OCI-LY1 (cell line): Measurements from ENCODE around the gene TRAPPC4.

ENCODE experiments used
- H2AFZ ChIP-seq: fragments of 200-600 bp; sonication (generic), shearing (Covaris generic); 2 replicates; pipeline ENCODE4 v1.6.0; 2014; ENCODE audit warnings: antibody characterized with exemption, mild to moderate bottlenecking, low read length
- H3F3A ChIP-seq: fragments of 200-600 bp; sonication (generic), shearing (Covaris generic); 2 replicates; pipeline ENCODE4 v1.6.0; 2014; ENCODE audit warnings: mild to moderate bottlenecking, antibody characterized with exemption, low read length, moderate library complexity; ENCODE audit not compliant: insufficient read depth
- H3K27ac ChIP-seq: fragments of 200-600 bp; sonication (generic); 2 replicates; pipeline ENCODE4 v1.5.1; 2014; ENCODE audit warnings: low read length, mixed run types, mild to moderate bottlenecking, low read depth; ENCODE audit not compliant: poor library complexity, severe bottlenecking
- H3K27me3 ChIP-seq: fragments of 200-600 bp; sonication (generic); 2 replicates; pipeline ENCODE4 v1.6.0; 2014; ENCODE audit warnings: antibody characterized with exemption, mild to moderate bottlenecking, low read length, moderate library complexity; ENCODE audit not compliant: insufficient read depth
- H3K36me3 ChIP-seq: fragments of 200-600 bp; sonication (generic); 2 replicates; pipeline ENCODE4 v1.6.1; 2014; ENCODE audit warnings: mild to moderate bottlenecking, antibody characterized with exemption, low read length, moderate library complexity, mixed read lengths; ENCODE audit not compliant: insufficient read depth
- H3K4me1 ChIP-seq: fragments of 200-600 bp; sonication (generic); 2 replicates; pipeline ENCODE4 v1.5.1; 2014; ENCODE audit warnings: mild to moderate bottlenecking, low read length, moderate library complexity; ENCODE audit not compliant: insufficient read depth, severe bottlenecking
- H3K4me2 ChIP-seq: fragments of 200-600 bp; sonication (generic), shearing (Covaris generic); 2 replicates; pipeline ENCODE4 v1.6.1; 2014; ENCODE audit warnings: low read length
- H3K4me3 ChIP-seq: fragments of 200-600 bp; sonication (generic); 2 replicates; pipeline ENCODE4 v1.5.1; 2014; ENCODE audit warnings: low read length, low read depth, mild to moderate bottlenecking, mixed read lengths; ENCODE audit not compliant: poor library complexity, severe bottlenecking
- H3K79me2 ChIP-seq: fragments of 200-600 bp; shearing (Covaris generic); 2 replicates; pipeline ENCODE4 v1.6.1; 2016; ENCODE audit warnings: mixed run types, low read length, mixed read lengths; ENCODE audit not compliant: insufficient read depth
- H3K9ac ChIP-seq: fragments of 200-600 bp; sonication (generic), shearing (Covaris generic); 2 replicates; pipeline ENCODE4 v1.6.1; 2014; ENCODE audit warnings: mild to moderate bottlenecking, low read length, mixed read lengths
- H3K9me2 ChIP-seq: fragments of 200-600 bp; sonication (generic), shearing (Covaris generic); 2 replicates; pipeline ENCODE4 v1.6.1; 2014; ENCODE audit warnings: low read depth, mild to moderate bottlenecking, low read length, mixed read lengths
- H3K9me3 ChIP-seq: fragments of 200-600 bp; shearing (Covaris generic); 2 replicates; pipeline ENCODE4 v1.6.1; 2014; ENCODE audit warnings: low read length, mixed read lengths
- H4K20me1 ChIP-seq: fragments of 200-600 bp; sonication (generic), shearing (Covaris generic); 2 replicates; pipeline ENCODE4 v1.6.0; 2016; ENCODE audit warnings: mild to moderate bottlenecking, low read length; ENCODE audit not compliant: insufficient read depth
- CTCF ChIP-seq: fragments of 200-600 bp; sonication (generic), shearing (Covaris generic); IDR thresholded peaks from 2 replicates; pipeline ENCODE4 v1.5.1; 2017; ENCODE audit warnings: mild to moderate bottlenecking, antibody characterized with exemption, low read length, moderate library complexity, mixed read lengths
- EZH2 ChIP-seq: fragments of 200-600 bp; sonication (generic), shearing (Covaris generic); IDR thresholded peaks from 2 replicates; pipeline ENCODE4 v1.8.0; 2017; ENCODE audit warnings: borderline replicate concordance, mixed run types, mild to moderate bottlenecking, antibody characterized with exemption, low read length, moderate library complexity, mixed read lengths

The TRAPPC4 gene

GRCh38 chr11:118973985-118974384 is 44.6 kb upstream of the TRAPPC4 start:
- Histone ChIP-seq H3F3A (no peaks in the 10 kb centered on the region), H3K9me2 (no peaks in the 10 kb centered on the region), H3K36me3 (no peaks in the 10 kb centered on the region), H3K9ac (no peak overlapping the region), H3K4me2 (no peak overlapping the region), H3K27ac (no peak overlapping the region), H3K79me2 (no peaks in the 10 kb centered on the region), H3K4me3 (no peak overlapping the region), H4K20me1 (no peaks in the 10 kb centered on the region), H3K4me1 (no peaks in the 10 kb centered on the region), H2AFZ (no peak overlapping the region), H3K27me3 (no peaks in the 10 kb centered on the region; the same call in 1 of the 2 replicates), H3K9me3 (no peaks in the 10 kb centered on the region)
- no peak for TF ChIP-seq EZH2
- TF ChIP-seq CTCF = no peak

- TF ChIP-seq CTCF = no peak
- no peak for TF ChIP-seq EZH2
These were observed 42.5 kb upstream of the TRAPPC4 start for GRCh38 chr11:118975771-118976709.

GRCh38 chr11:118979434-118979833 is 39.1 kb upstream of the TRAPPC4 start:
- Histone ChIP-seq H4K20me1 (no peaks in the 10 kb centered on the region), H3K4me2 (no peak overlapping the region), H3K79me2 (no peaks in the 10 kb centered on the region), H3K27me3 (no peaks in the 10 kb centered on the region; the same call in 1 of the 2 replicates), H2AFZ (no peak overlapping the region), H3K4me1 (no peaks in the 10 kb centered on the region), H3K9ac (no peak overlapping the region), H3K9me2 (no peaks in the 10 kb centered on the region), H3K27ac (no peak overlapping the region), H3K36me3 (no peaks in the 10 kb centered on the region), H3K4me3 (no peak overlapping the region), H3F3A (no peaks in the 10 kb centered on the region), H3K9me3 (no peaks in the 10 kb centered on the region)
- no peak for TF ChIP-seq EZH2
- TF ChIP-seq CTCF = no peak

More at GRCh38 chr11:118975771-118976709, 42.5 kb upstream of the TRAPPC4 start:
- H3K9me2 ChIP-seq = no peaks in the 10 kb centered on the region
- H3K36me3 ChIP-seq = no peaks in the 10 kb centered on the region
- H3K79me2 ChIP-seq = no peaks in the 10 kb centered on the region
- no peak overlapping the region for H3K27ac ChIP-seq
- no peaks in the 10 kb centered on the region for H4K20me1 ChIP-seq
- H3K4me3 ChIP-seq = no peak overlapping the region
- no peak overlapping the region for H3K9ac ChIP-seq
- no peak overlapping the region for H2AFZ ChIP-seq
- H3K9me3 ChIP-seq = no peaks in the 10 kb centered on the region
- H3K27me3 ChIP-seq = no peaks in the 10 kb centered on the region; the same call in 1 of the 2 replicates
- H3K4me2 ChIP-seq = no peak overlapping the region
- no peaks in the 10 kb centered on the region for H3K4me1 ChIP-seq
- H3F3A ChIP-seq = no peaks in the 10 kb centered on the region
